K562 (cell line): ENCODE data around the gene CDK11A. TPM values are rescaled to one million over a fixed set of nuclear protein-coding genes. Genes with fewer than 3 reads are reported as not detected.
A peak's percentile ranks its signal among the peaks of the same experiment; 100 is the strongest.

Experiments
- BHLHE40 ChIP-seq: IDR thresholded peaks from 2 replicates; pipeline ENCODE4 v1.6.1; 2011; ENCODE audit warnings: low read length, improper control_type of control experiment
- CBFB ChIP-seq: sonication (generic); formaldehyde crosslinking; IDR thresholded peaks from 2 replicates; pipeline ENCODE4 v1.4.0; 2020; ENCODE audit warnings: mild to moderate bottlenecking, missing genetic modification reagents
- NBN ChIP-seq: fragments of 450-650 bp; IDR thresholded peaks from 2 replicates; pipeline ENCODE4 v1.6.1; 2016; ENCODE audit warnings: low read depth, mild to moderate bottlenecking
- NFXL1 ChIP-seq: fragments of 450-650 bp; formaldehyde crosslinking; IDR thresholded peaks from 2 replicates; pipeline ENCODE4 v1.4.0; 2021; ENCODE audit warnings: mild to moderate bottlenecking
- NFYB ChIP-seq: IDR thresholded peaks from 2 replicates; pipeline ENCODE4 v1.6.1; 2011; ENCODE audit warnings: mild to moderate bottlenecking, moderate library complexity; ENCODE audit not compliant: insufficient read length; ENCODE audit errors: extremely low read depth
- POLR2G ChIP-seq: fragments of 200-400 bp; formaldehyde crosslinking; IDR thresholded peaks from 2 replicates; pipeline ENCODE4 v1.6.1; 2017; ENCODE audit warnings: low read depth, mild to moderate bottlenecking, antibody characterized with exemption, low read length, moderate library complexity
- TCF15 ChIP-seq: fragments of 250-450 bp; sonication (Bioruptor Pico); IDR thresholded peaks from 2 replicates; pipeline ENCODE4 v1.8.0; 2022; ENCODE audit warnings: moderate library complexity, mild to moderate bottlenecking, inconsistent platforms
- TCFL5 ChIP-seq: fragments of 250-450 bp; sonication (Bioruptor Pico); conservative IDR thresholded peaks from 2 replicates; pipeline ENCODE4 v1.6.1; 2021; ENCODE audit warnings: mild to moderate bottlenecking, moderate library complexity, matching md5 sums
- THRAP3 ChIP-seq: fragments of 450-650 bp; IDR thresholded peaks from 2 replicates; pipeline ENCODE4 v1.6.1; 2016; ENCODE audit warnings: mild to moderate bottlenecking, inconsistent platforms, borderline replicate concordance
- TSHZ1 ChIP-seq: fragments of 250-450 bp; sonication (Bioruptor Pico); IDR thresholded peaks from 2 replicates; pipeline ENCODE4 v1.4.0; 2020; ENCODE audit warnings: mild to moderate bottlenecking, moderate library complexity
- ZBTB7A ChIP-seq: IDR thresholded peaks from 2 replicates; pipeline ENCODE4 v1.6.1; 2011; ENCODE audit warnings: low read depth, mild to moderate bottlenecking, low read length, moderate library complexity, borderline replicate concordance; ENCODE audit not compliant: control insufficient read depth
- polyA plus RNA-seq, 8 experiments: library from polyadenylated mRNA; depleted of rRNA in 4 of 8; stranded (reverse) in 5 of 8; unstranded in 3 of 8; fragments of >200 nt; fragmentation: Nextera tagmentation in 2 of 8; fragmentation: Illumina TruSeq in 1 of 8; extraction: Ambion mirVana in 2 of 8; extraction: Trizol in 1 of 8; gene quantifications; 2 replicates each; pipeline versions ENCODE4 v1.2.1 to v1.2.3, GENCODE V29; 2011 to 2014; ENCODE audit warnings: inconsistent platforms in 1 of 8, missing spikeins in 1 of 8
- total RNA-seq, 7 experiments: library from RNA; depleted of rRNA in 6 of 7; stranded (reverse); fragments of >200 nt in 6 of 7; fragmentation: Illumina TruSeq in 2 of 7; extraction: Trizol in 2 of 7; gene quantifications; 2 replicates each; pipeline versions ENCODE4 v1.2.1 to v1.2.3, GENCODE V29; 2011 to 2021; ENCODE audit warnings: low replicate concordance in 1 of 7
- TF ChIP-seq, protein P1 (sequence below): fragments of 200-800 bp; sonication (Bioruptor generic); IDR thresholded peaks from 2 replicates; pipeline ENCODE4 v1.6.1; 2017; ENCODE audit warnings: missing genetic modification characterization, missing compliant biosample characterization
- TF ChIP-seq, protein P2 (sequence below): fragments of 250-450 bp; sonication (Bioruptor Pico); IDR thresholded peaks from 2 replicates; pipeline ENCODE4 v1.4.0; 2020
- TF ChIP-seq, protein P3 (sequence below): sonication (generic); formaldehyde crosslinking; IDR thresholded peaks from 2 replicates; pipeline ENCODE4 v1.8.1; 2022; ENCODE audit warnings: missing genetic modification reagents

The CDK11A gene
- total and polyA plus RNA-seq, 9 of the 15 experiments (the other 6 are each of a cell fraction or from before 2014, with no cell fraction given): 4.5 to 71.0 (median 43.9) TPM

DNA sequence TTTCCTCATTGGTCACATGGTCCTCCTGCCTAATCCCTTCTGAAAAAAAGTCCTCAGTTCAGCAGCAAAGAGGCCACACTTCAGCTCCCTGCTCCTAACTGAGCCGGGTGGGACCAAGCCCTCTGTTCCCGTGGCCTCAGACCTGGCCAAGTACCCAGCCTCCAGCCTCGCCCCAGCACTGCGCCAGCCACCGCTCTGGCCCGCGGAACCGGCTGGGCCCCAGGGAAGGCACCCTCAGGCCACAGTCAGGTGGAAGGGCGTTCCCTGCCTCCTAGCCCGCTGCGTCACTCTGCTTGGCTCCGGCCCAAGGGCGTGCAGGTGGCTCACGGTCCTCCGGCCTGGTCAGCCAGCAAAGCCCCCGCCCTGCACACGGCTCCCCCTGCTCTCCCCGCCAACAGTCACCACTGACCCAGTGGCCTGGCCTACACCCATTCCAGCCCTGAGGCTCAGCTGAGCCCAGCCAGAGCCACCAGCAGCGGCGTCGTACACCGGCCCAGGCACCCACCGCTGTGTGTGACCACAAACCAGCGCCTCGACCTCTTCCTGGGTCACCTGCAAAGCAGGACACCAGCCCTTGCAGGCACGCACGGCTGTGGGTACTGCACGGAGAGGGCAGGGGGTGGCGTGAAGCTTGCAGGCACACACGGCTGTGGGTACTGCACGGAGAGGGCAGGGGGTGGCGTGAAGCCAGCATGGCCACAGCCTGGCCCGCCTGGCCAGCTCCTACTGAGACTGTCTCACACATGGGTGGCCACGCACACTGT is 34.7 kb upstream of the CDK11A start (continued):
- TF ChIP-seq TSHZ1 (CRISPR knock-in tag) (no peak), THRAP3 (no peak), NFYB (no peak), ZBTB7A (peak; percentile 97), TCFL5 (no peak), POLR2G (peak; percentile 83), TCF15 (no peak), BHLHE40 (peak; percentile 97), CBFB (peak; percentile 95), NFXL1 (CRISPR knock-in tag) (no peak), NBN (peak; percentile 83; the same call in 1 of the 2 replicates)
- TF ChIP-seq, protein P1, sequence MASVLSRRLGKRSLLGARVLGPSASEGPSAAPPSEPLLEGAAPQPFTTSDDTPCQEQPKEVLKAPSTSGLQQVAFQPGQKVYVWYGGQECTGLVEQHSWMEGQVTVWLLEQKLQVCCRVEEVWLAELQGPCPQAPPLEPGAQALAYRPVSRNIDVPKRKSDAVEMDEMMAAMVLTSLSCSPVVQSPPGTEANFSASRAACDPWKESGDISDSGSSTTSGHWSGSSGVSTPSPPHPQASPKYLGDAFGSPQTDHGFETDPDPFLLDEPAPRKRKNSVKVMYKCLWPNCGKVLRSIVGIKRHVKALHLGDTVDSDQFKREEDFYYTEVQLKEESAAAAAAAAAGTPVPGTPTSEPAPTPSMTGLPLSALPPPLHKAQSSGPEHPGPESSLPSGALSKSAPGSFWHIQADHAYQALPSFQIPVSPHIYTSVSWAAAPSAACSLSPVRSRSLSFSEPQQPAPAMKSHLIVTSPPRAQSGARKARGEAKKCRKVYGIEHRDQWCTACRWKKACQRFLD: 0 out of 2 replicates have a peak, but pooled peaks have one; percentile 46
- TF ChIP-seq, protein P2, sequence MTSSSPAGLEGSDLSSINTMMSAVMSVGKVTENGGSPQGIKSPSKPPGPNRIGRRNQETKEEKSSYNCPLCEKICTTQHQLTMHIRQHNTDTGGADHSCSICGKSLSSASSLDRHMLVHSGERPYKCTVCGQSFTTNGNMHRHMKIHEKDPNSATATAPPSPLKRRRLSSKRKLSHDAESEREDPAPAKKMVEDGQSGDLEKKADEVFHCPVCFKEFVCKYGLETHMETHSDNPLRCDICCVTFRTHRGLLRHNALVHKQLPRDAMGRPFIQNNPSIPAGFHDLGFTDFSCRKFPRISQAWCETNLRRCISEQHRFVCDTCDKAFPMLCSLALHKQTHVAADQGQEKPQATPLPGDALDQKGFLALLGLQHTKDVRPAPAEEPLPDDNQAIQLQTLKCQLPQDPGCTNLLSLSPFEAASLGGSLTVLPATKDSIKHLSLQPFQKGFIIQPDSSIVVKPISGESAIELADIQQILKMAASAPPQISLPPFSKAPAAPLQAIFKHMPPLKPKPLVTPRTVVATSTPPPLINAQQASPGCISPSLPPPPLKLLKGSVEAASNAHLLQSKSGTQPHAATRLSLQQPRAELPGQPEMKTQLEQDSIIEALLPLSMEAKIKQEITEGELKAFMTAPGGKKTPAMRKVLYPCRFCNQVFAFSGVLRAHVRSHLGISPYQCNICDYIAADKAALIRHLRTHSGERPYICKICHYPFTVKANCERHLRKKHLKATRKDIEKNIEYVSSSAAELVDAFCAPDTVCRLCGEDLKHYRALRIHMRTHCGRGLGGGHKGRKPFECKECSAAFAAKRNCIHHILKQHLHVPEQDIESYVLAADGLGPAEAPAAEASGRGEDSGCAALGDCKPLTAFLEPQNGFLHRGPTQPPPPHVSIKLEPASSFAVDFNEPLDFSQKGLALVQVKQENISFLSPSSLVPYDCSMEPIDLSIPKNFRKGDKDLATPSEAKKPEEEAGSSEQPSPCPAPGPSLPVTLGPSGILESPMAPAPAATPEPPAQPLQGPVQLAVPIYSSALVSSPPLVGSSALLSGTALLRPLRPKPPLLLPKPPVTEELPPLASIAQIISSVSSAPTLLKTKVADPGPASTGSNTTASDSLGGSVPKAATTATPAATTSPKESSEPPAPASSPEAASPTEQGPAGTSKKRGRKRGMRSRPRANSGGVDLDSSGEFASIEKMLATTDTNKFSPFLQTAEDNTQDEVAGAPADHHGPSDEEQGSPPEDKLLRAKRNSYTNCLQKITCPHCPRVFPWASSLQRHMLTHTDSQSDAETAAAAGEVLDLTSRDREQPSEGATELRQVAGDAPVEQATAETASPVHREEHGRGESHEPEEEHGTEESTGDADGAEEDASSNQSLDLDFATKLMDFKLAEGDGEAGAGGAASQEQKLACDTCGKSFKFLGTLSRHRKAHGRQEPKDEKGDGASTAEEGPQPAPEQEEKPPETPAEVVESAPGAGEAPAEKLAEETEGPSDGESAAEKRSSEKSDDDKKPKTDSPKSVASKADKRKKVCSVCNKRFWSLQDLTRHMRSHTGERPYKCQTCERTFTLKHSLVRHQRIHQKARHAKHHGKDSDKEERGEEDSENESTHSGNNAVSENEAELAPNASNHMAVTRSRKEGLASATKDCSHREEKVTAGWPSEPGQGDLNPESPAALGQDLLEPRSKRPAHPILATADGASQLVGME (CRISPR knock-in tag): no peak
- TF ChIP-seq, protein P3, sequence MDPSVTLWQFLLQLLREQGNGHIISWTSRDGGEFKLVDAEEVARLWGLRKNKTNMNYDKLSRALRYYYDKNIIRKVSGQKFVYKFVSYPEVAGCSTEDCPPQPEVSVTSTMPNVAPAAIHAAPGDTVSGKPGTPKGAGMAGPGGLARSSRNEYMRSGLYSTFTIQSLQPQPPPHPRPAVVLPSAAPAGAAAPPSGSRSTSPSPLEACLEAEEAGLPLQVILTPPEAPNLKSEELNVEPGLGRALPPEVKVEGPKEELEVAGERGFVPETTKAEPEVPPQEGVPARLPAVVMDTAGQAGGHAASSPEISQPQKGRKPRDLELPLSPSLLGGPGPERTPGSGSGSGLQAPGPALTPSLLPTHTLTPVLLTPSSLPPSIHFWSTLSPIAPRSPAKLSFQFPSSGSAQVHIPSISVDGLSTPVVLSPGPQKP (CRISPR knock-in tag): no peak
